Coronary artery (tissue), 2 donors: Measurements from ENCODE around the gene PNLIPRP1.

Source experiments
- DNase-seq: peaks from one replicate; pipeline ENCODE4 v3.0.0-alpha.2; 2017; ENCODE audit warnings: low spot score
- H3K27ac ChIP-seq, 2 donors: fragments of 200-600 bp; sonication (generic); one replicate each; pipeline ENCODE4 v1.5.1; 2016 to 2019
- H3K4me3 ChIP-seq: fragments of 200-600 bp; sonication (generic); 2 replicates; pipeline ENCODE4 v1.5.1; 2016; ENCODE audit warnings: mild to moderate bottlenecking, moderate library complexity
- TF ChIP-seq, protein P1 (sequence below): fragments of 200-600 bp; sonication (generic); IDR thresholded peaks from one replicate; pipeline ENCODE4 v1.5.1; 2019; ENCODE audit warnings: antibody characterized with exemption

Gene PNLIPRP1

DNA sequence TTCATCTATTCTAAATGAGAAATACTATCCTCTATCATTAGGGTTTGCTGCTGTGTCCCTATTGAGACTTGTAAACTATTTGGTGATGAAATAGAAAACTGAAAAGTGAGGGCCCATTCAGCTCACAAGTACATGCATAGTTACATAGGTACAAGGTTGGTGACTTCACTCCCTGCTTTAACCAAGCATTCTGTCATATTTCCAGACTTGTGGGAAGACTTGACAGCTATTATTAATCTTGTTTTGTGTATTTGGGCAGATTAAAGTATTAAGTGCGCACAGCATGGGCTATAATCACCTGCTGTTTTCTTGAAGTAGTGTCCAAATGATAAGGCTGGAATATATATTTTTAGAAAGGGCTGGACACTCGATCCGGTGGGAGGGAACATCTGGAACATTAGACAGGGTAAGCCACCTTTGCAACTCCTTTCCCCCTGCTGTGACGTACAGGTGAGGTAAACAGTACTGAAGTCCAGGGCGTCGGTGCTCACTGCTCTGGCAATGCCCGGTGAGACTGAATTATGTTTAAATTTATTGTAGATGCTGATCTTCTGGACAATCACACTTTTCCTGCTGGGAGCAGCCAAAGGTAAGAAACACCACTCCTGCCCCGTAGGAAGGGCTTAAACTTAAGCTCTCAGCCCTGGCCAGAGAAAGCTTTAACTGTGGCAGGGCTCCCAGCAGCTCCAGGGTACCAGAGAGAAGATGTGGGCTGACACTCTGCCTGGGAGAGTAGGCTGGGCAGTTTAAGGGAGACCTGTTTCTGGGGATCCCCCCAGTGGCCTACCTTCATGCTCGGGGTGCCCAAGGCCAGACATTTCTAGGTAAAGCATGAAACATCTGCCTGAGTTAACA, at the start of gene PNLIPRP1:
Gene PNLIPRP1 (plus strand): TSS at position 370 of the 855 bp plus-strand sequence. CDS start 171 bp downstream, at position 541.
- H3K27ac ChIP-seq: no peak within 1 kb of the TSS
- no peak for DNase-seq
- TF ChIP-seq, protein P1, sequence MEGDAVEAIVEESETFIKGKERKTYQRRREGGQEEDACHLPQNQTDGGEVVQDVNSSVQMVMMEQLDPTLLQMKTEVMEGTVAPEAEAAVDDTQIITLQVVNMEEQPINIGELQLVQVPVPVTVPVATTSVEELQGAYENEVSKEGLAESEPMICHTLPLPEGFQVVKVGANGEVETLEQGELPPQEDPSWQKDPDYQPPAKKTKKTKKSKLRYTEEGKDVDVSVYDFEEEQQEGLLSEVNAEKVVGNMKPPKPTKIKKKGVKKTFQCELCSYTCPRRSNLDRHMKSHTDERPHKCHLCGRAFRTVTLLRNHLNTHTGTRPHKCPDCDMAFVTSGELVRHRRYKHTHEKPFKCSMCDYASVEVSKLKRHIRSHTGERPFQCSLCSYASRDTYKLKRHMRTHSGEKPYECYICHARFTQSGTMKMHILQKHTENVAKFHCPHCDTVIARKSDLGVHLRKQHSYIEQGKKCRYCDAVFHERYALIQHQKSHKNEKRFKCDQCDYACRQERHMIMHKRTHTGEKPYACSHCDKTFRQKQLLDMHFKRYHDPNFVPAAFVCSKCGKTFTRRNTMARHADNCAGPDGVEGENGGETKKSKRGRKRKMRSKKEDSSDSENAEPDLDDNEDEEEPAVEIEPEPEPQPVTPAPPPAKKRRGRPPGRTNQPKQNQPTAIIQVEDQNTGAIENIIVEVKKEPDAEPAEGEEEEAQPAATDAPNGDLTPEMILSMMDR: no peak
- no peak within 1 kb of the TSS for H3K4me3 ChIP-seq

DNA sequence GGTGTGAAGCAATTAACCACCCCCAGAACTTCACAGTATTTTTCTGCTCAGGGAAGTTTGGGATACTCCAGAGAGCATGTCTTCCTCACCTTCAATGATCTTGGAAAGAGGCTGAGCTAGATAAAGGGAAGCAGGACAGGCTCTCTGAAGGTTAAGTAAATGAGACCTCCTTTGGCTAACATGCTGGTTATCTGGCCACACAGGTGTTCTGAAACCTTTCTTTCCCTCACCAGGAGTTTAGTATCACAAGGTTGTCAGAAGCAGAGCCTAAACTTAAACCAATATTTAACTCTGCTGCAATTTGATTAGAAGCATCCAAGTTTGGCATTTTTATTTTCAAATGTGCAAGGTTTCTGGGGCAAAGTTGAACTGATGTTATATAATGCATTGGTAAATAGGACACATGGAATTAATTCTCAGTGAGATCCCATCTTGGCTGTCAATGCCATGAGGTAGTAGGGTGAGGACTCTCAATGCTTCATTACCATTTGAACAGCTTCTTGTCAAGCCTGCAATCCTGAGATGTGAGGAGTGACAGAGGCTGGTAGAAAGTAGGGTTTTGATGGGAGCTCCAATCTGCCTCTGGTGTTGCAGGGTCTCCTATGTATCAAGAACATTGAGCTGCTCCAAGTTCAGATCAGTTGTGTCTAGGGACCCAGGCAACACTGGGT, 48.6 kb upstream of the PNLIPRP1 start:
- H3K27ac ChIP-seq: no peak overlapping the region
- no peak overlapping the region for H3K4me3 ChIP-seq
- TF ChIP-seq, protein P1: no peak
- no peak for DNase-seq

DNA sequence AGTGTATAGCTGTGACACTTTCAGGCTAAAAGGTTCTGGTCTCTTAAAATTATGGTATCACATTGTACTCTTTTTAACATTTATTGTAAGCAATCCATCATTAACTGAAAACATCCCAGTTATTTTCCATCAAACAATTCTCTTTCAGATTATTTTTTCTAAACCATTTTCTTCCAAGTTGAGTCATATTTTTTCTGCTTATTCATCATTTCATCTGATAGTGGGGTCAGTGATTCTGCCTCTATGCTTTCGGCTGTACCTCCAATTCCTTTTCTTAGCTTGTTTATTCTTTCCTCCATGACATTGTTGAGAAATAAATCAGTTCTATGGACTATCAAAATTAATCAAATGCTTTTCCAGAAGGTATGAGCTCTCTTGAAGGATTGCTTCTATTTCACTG, 45.6 kb upstream of the PNLIPRP1 start:
- H3K4me3 ChIP-seq: no peak overlapping the region
- DNase-seq: no peak
- H3K27ac ChIP-seq: no peak overlapping the region
- TF ChIP-seq, protein P1: no peak

DNA sequence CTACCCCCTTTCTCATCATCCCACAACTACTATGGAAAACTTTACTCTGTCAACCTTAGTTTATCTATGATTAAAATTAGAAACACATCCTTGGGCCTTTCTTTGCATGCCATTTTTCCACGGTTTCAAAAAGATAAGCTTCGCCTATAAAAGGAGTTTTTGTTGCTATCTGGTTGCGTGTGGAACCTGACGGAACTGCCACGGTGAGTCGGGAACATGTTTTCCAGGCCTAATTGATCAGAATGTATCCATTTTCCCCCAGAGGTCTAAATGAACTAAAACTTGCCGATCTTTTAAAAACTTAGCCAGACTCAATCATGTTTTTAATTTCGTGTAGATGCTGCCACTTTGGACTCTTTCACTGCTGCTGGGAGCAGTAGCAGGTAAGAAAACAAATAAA, 45.0 kb upstream of the PNLIPRP1 start, which contains the start of gene PNLIP:
Gene PNLIP (plus strand): TSS at position 176 of the 400 bp plus-strand sequence. CDS start 162 bp downstream, at position 338.
- Histone ChIP-seq H3K27ac (no peak within 1 kb of the TSS), H3K4me3 (no peak within 1 kb of the TSS)

DNA sequence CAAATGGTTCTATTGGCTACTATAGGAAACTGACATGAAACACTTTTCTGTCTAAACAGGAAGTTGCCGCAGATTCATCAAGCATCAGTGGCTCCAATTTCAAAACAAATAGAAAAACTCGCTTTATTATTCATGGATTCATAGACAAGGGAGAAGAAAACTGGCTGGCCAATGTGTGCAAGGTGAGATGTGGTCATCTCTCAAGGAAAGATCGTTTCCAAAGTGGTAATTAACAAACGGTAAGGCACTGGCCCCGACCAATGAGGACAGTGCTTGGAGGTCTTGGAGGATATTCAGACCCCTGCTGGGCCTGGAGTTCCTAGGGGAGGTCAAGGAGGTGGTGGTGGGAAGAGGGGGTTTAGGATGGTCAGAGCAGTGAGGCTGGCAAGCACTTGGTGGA, 42.5 kb upstream of the PNLIPRP1 start:
- H3K27ac ChIP-seq: no peak overlapping the region
- H3K4me3 ChIP-seq: no peak overlapping the region
- no peak for DNase-seq

More for the DNA sequence above, 45.0 kb upstream of the PNLIPRP1 start, which contains the start of gene PNLIP:
- TF ChIP-seq, protein P1: no peak
- DNase-seq: no peak

DNA sequence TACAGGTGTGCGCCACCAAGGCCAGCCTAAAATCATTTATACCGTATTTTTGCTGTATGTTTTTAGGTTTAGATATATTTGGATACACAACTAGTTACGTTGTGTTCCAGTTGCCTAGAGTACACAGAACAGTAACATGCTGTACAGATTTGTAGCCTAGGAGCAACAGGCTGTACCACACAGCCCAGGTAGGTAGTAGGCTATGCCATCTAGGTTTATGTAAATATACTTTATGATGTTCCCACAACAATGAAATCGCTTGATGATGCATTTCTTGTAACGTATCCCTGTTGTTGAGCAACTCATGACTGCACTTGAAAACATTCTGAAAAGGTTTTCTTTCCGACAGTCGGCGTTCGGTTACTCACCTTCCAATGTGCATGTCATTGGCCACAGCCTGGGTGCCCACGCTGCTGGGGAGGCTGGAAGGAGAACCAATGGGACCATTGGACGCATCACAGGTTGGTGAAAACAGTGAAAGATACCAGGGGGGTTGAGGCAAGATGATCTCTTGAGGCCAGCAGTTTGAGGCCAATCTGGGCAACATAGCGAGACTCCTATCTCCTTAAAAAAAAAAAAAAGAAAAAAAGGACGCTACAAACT, 37.3 kb upstream of the PNLIPRP1 start:
- TF ChIP-seq, protein P1: no peak
- Histone ChIP-seq H3K4me3 (no peak overlapping the region), H3K27ac (no peak overlapping the region)
- no peak for DNase-seq

More for the DNA sequence above, 42.5 kb upstream of the PNLIPRP1 start:
- TF ChIP-seq, protein P1: no peak
